Natural killer cell treated with Interleukin-12 subunit alpha and Interleukin-12 subunit beta and Interleukin-15 and Interleukin-18, amount 100 ng/mL, for 72 hours (primary cell): ENCODE data around the gene BSPRY. TPM values are rescaled to one million over a fixed set of nuclear protein-coding genes. Genes with fewer than 3 reads are reported as not detected.
"Not testable (repeated sequence)": the region's sequence is repeated elsewhere in the genome, so short reads cannot be mapped to it uniquely, and the experiment has no call there.

Experiments
- ATAC-seq, 2 donors: fragments of 150-1000 bp; cut with Tn5 transposase in 1 of 2; sonication (Bioruptor Pico), chemical (Tn5 transposase) in 1 of 2; 2 replicates each; pipeline ENCODE4 v1.10.0; 2021
- DNase-seq: peaks from one replicate; pipeline ENCODE4 v3.0.0; 2022; ENCODE audit warnings: low spot score
- H3K27ac Mint-ChIP-seq, 2 donors: 1 replicate in 1 of 2; 2 replicates in 1 of 2; pipeline ENCODE4 v1.8.0; 2022; ENCODE audit warnings: mixed read lengths in 2 of 2, mild to moderate bottlenecking in 1 of 2, moderate library complexity in 1 of 2
- H3K27me3 Mint-ChIP-seq, 2 donors: 1 replicate in 1 of 2; 2 replicates in 1 of 2; pipeline ENCODE4 v1.8.0; 2022; ENCODE audit warnings: mixed read lengths in 2 of 2
- H3K36me3 Mint-ChIP-seq: one replicate; pipeline ENCODE4 v1.8.0; 2022; ENCODE audit warnings: mixed read lengths
- H3K4me1 Mint-ChIP-seq, 2 donors: 1 replicate in 1 of 2; 2 replicates in 1 of 2; pipeline ENCODE4 v1.8.0; 2022; ENCODE audit warnings: low read depth in 2 of 2, mixed read lengths in 2 of 2, mild to moderate bottlenecking in 1 of 2
- H3K4me3 Mint-ChIP-seq: one replicate; pipeline ENCODE4 v1.8.0; 2022; ENCODE audit warnings: mixed read lengths
- H3K9me3 Mint-ChIP-seq: 2 replicates; pipeline ENCODE4 v1.8.0; 2022; ENCODE audit warnings: mixed read lengths
- total RNA-seq, 2 donors: library from RNA; stranded (reverse); gene quantifications; one replicate each; pipeline ENCODE4 v1.2.3, GENCODE V29; 2022

Gene BSPRY
- total RNA-seq, 2 donors from 2014 or later = 2.5 to 5.0 TPM

- DNase-seq (no peak), ATAC-seq (no peak)
- H3K4me3 Mint-ChIP-seq = no peak overlapping the region
- no peak overlapping the region for H3K27ac Mint-ChIP-seq
- H3K9me3 Mint-ChIP-seq = no peaks in the 10 kb centered on the region
- H3K27me3 Mint-ChIP-seq = no peaks in the 10 kb centered on the region
- no peaks in the 10 kb centered on the region for H3K36me3 Mint-ChIP-seq
- no peaks in the 10 kb centered on the region for H3K4me1 Mint-ChIP-seq
Observed at GRCh38 chr9:113368982-113369854, 19.9 kb downstream of the BSPRY start.

GRCh38 chr9:113369855-113370140 lies 20.5 kb downstream of the BSPRY start:
- H3K9me3 Mint-ChIP-seq = no peaks in the 10 kb centered on the region
- no peaks in the 10 kb centered on the region for H3K36me3 Mint-ChIP-seq
- H3K4me3 Mint-ChIP-seq = no peak overlapping the region
- no peak overlapping the region for H3K27ac Mint-ChIP-seq
- DNase-seq (no peak), ATAC-seq (peak in 1 of 2 donors; percentile 43)
- no peaks in the 10 kb centered on the region for H3K27me3 Mint-ChIP-seq
- H3K4me1 Mint-ChIP-seq = peaks cover 0 to 3% of the 10 kb centered on the region in 2 donors

- Mint-ChIP-seq H3K4me1 (peaks cover 6 to 12% of the 10 kb centered on the region in 2 donors), H3K27me3 (no peaks in the 10 kb centered on the region), H3K27ac (no peak overlapping the region), H3K9me3 (no peaks in the 10 kb centered on the region), H3K4me3 (no peak overlapping the region), H3K36me3 (no peaks in the 10 kb centered on the region)
- DNase-seq = no peak
- ATAC-seq = no peak
Observed at GRCh38 chr9:113370806-113371325, 21.5 kb downstream of the BSPRY start.

GRCh38 chr9:113372059-113372458 lies 22.7 kb downstream of the BSPRY start:
- no peaks in the 10 kb centered on the region for H3K9me3 Mint-ChIP-seq
- no peak overlapping the region for H3K27ac Mint-ChIP-seq
- no peaks in the 10 kb centered on the region for H3K27me3 Mint-ChIP-seq
- no peaks in the 10 kb centered on the region for H3K36me3 Mint-ChIP-seq
- DNase-seq (no peak), ATAC-seq (no peak)
- H3K4me3 Mint-ChIP-seq = no peak overlapping the region
- peaks cover 6 to 14% of the 10 kb centered on the region in 2 donors for H3K4me1 Mint-ChIP-seq

GRCh38 chr9:113373256-113373655 lies 23.9 kb downstream of the BSPRY start:
- Mint-ChIP-seq H3K27ac (no peak overlapping the region), H3K27me3 (no peaks in the 10 kb centered on the region)
- ATAC-seq = no peak

GRCh38 chr9:113373676-113374392 lies 24.5 kb downstream of the BSPRY start:
- DNase-seq = no peak
- Mint-ChIP-seq H3K27ac (no peak overlapping the region), H3K27me3 (no peaks in the 10 kb centered on the region), H3K4me3 (no peak overlapping the region), H3K36me3 (no peaks in the 10 kb centered on the region), H3K9me3 (no peaks in the 10 kb centered on the region), H3K4me1 (peaks cover 6 to 15% of the 10 kb centered on the region in 2 donors)
- no peak for ATAC-seq

More at GRCh38 chr9:113373256-113373655, 23.9 kb downstream of the BSPRY start:
- Mint-ChIP-seq H3K9me3 (no peaks in the 10 kb centered on the region), H3K36me3 (no peaks in the 10 kb centered on the region), H3K4me1 (peaks cover 6 to 15% of the 10 kb centered on the region in 2 donors), H3K4me3 (no peak overlapping the region)
- no peak for DNase-seq

GRCh38 chr9:113375057-113376023 lies 26.0 kb downstream of the BSPRY start:
- H3K4me3 Mint-ChIP-seq = peak overlapping the region; percentile 81
- H3K4me1 Mint-ChIP-seq = peaks cover 6 to 15% of the 10 kb centered on the region in 2 donors
- peak overlapping the region; percentile 43 to 79 for H3K27ac Mint-ChIP-seq
- H3K27me3 Mint-ChIP-seq = no peaks in the 10 kb centered on the region
- no peaks in the 10 kb centered on the region for H3K9me3 Mint-ChIP-seq
- ATAC-seq = no peak
- no peak for DNase-seq
- H3K36me3 Mint-ChIP-seq = no peaks in the 10 kb centered on the region

GRCh38 chr9:113376634-113377567 lies 27.6 kb downstream of the BSPRY start, which contains the start of gene HDHD3:
Gene HDHD3 (minus strand): TSS chr9:113376986. CDS start chr9:113374354, 2,632 bp downstream.
- peaks cover 6 to 15% of the 10 kb centered on the region in 2 donors for H3K4me1 Mint-ChIP-seq
- H3K27ac Mint-ChIP-seq = peak within 1 kb of the TSS; percentile 43 to 79
- peak; percentile 95 to 96 for ATAC-seq
- peak within 1 kb of the TSS; percentile 81 for H3K4me3 Mint-ChIP-seq
- DNase-seq = peak; percentile 83
- no peaks in the 10 kb centered on the region for H3K9me3 Mint-ChIP-seq
- no peaks in the 10 kb centered on the region for H3K27me3 Mint-ChIP-seq
- H3K36me3 Mint-ChIP-seq = no peaks in the 10 kb centered on the region

- DNase-seq, H3K4me3 Mint-ChIP-seq, H3K27me3 Mint-ChIP-seq, ATAC-seq, H3K36me3 Mint-ChIP-seq, H3K9me3 Mint-ChIP-seq: not testable (repeated sequence)
- Mint-ChIP-seq H3K27ac (peak overlapping the region in 1 of 2 donors; percentile 9), H3K4me1 (peaks cover 6 to 15% of the 10 kb centered on the region in 2 donors)
Observed at GRCh38 chr9:113379094-113379828, 29.9 kb downstream of the BSPRY start.

GRCh38 chr9:113379829-113380210 lies 30.5 kb downstream of the BSPRY start:
- not testable (repeated sequence) for ATAC-seq, DNase-seq, H3K27ac Mint-ChIP-seq, H3K27me3 Mint-ChIP-seq, H3K36me3 Mint-ChIP-seq, H3K9me3 Mint-ChIP-seq, H3K4me3 Mint-ChIP-seq
- H3K4me1 Mint-ChIP-seq = peaks cover 6 to 11% of the 10 kb centered on the region in 2 donors

- Mint-ChIP-seq H3K27ac (no peak overlapping the region), H3K4me1 (peaks cover 0 to 2% of the 10 kb centered on the region in 2 donors), H3K36me3 (no peaks in the 10 kb centered on the region), H3K9me3 (no peaks in the 10 kb centered on the region), H3K4me3 (no peak overlapping the region), H3K27me3 (no peaks in the 10 kb centered on the region)
- no peak for DNase-seq
- no peak for ATAC-seq
Observed at GRCh38 chr9:113380869-113381378, 31.6 kb downstream of the BSPRY start.

GRCh38 chr9:113381441-113381840 lies 32.1 kb downstream of the BSPRY start:
- H3K27me3 Mint-ChIP-seq, ATAC-seq, H3K36me3 Mint-ChIP-seq, H3K4me3 Mint-ChIP-seq, DNase-seq, H3K9me3 Mint-ChIP-seq, H3K4me1 Mint-ChIP-seq, H3K27ac Mint-ChIP-seq: not testable (repeated sequence)
